Fibroblast of gingiva (primary cell): ENCODE data around the gene MRPL51.
"Not testable (repeated sequence)": the region's sequence is repeated elsewhere in the genome, so short reads cannot be mapped to it uniquely, and the experiment has no call there.

Source experiments
- DNase-seq: peaks from one replicate; pipeline ENCODE4 v3.0.0-alpha.2; 2011; ENCODE audit warnings: low read depth

MRPL51 gene

GRCh38 chr12:6532051-6532926 lies 39.2 kb upstream of the MRPL51 start:
- peak; percentile 98 for DNase-seq

GRCh38 chr12:6530576-6531260 lies 37.7 kb upstream of the MRPL51 start:
- no peak for DNase-seq

GRCh38 chr12:6529291-6529737 lies 36.3 kb upstream of the MRPL51 start:
- DNase-seq: no peak

GRCh38 chr12:6528539-6529235 lies 35.6 kb upstream of the MRPL51 start:
- DNase-seq: no peak

- no peak for DNase-seq
Observed at GRCh38 chr12:6527711-6528110, 34.6 kb upstream of the MRPL51 start.

- DNase-seq: no peak
Observed at GRCh38 chr12:6526766-6527525, 33.9 kb upstream of the MRPL51 start.

GRCh38 chr12:6526201-6526600 lies 33.1 kb upstream of the MRPL51 start:
- no peak for DNase-seq

- no peak for DNase-seq
Observed at GRCh38 chr12:6524648-6525047, 31.6 kb upstream of the MRPL51 start.

GRCh38 chr12:6523708-6524107 lies 30.6 kb upstream of the MRPL51 start:
- no peak for DNase-seq

- no peak for DNase-seq
Observed at GRCh38 chr12:6522193-6522592, 29.1 kb upstream of the MRPL51 start.

- DNase-seq: no peak
Observed at GRCh38 chr12:6520186-6520585, 27.1 kb upstream of the MRPL51 start.

- no peak for DNase-seq
Observed at GRCh38 chr12:6508087-6508486, 15.0 kb upstream of the MRPL51 start.

GRCh38 chr12:6507102-6507998 lies 14.3 kb upstream of the MRPL51 start:
- DNase-seq: no peak

- DNase-seq: no peak
Observed at GRCh38 chr12:6500466-6500865, 7.4 kb upstream of the MRPL51 start.

GRCh38 chr12:6497291-6497690 lies 4.2 kb upstream of the MRPL51 start:
- DNase-seq: not testable (repeated sequence)

- no peak for DNase-seq
Observed at GRCh38 chr12:6494968-6495367, 1.9 kb upstream of the MRPL51 start.

- DNase-seq: no peak
Observed at GRCh38 chr12:6494258-6494743, 1.2 kb upstream of the MRPL51 start.

- peak; percentile 93 for DNase-seq
Observed at GRCh38 chr12:6493497-6494257, 615 bp upstream of the MRPL51 start, which contains the start of gene NCAPD2. NCAPD2 (plus strand) TSS chr12:6494102; CDS start chr12:6495099, 997 bp downstream.

GRCh38 chr12:6490673-6491072 lies 2.4 kb downstream of the MRPL51 start:
- not testable (repeated sequence) for DNase-seq

- DNase-seq: no peak
Observed at GRCh38 chr12:6489449-6489848, 3.6 kb downstream of the MRPL51 start.
